T-helper 1 cell treated with Interleukin-12 subunit alpha and Interleukin-12 subunit beta and Interleukin-4 antibody, amounts not matched to agents 30 μg/mL and 1 μg/mL, for 36 hours (primary cell): Measurements from ENCODE around the gene SEMG1.

Experiments used
- H3K27ac Mint-ChIP-seq: one replicate; pipeline ENCODE4 v1.8.0; 2021; ENCODE audit warnings: mild to moderate bottlenecking, mixed read lengths
- H3K27me3 Mint-ChIP-seq: one replicate; pipeline ENCODE4 v1.8.0; 2021; ENCODE audit warnings: low read depth, mixed read lengths
- H3K36me3 Mint-ChIP-seq: one replicate; pipeline ENCODE4 v1.8.0; 2021; ENCODE audit warnings: low read depth, mixed read lengths
- H3K4me1 Mint-ChIP-seq: one replicate; pipeline ENCODE4 v1.8.0; 2021; ENCODE audit warnings: low read depth, mixed read lengths
- H3K4me3 Mint-ChIP-seq: one replicate; pipeline ENCODE4 v1.8.0; 2021; ENCODE audit warnings: mild to moderate bottlenecking, moderate library complexity, mixed read lengths
- H3K9me3 Mint-ChIP-seq: one replicate; pipeline ENCODE4 v1.8.0; 2021; ENCODE audit warnings: mixed read lengths

SEMG1 gene, protein sequence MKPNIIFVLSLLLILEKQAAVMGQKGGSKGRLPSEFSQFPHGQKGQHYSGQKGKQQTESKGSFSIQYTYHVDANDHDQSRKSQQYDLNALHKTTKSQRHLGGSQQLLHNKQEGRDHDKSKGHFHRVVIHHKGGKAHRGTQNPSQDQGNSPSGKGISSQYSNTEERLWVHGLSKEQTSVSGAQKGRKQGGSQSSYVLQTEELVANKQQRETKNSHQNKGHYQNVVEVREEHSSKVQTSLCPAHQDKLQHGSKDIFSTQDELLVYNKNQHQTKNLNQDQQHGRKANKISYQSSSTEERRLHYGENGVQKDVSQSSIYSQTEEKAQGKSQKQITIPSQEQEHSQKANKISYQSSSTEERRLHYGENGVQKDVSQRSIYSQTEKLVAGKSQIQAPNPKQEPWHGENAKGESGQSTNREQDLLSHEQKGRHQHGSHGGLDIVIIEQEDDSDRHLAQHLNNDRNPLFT

GRCh38 chr20:45206725-45207124, at the start of gene SEMG1:
SEMG1 (plus strand) TSS chr20:45207033; CDS start chr20:45207054, 21 bp downstream.
- Mint-ChIP-seq H3K4me1 (no peaks in the 10 kb centered on the region), H3K27ac (no peak within 1 kb of the TSS), H3K27me3 (peaks cover 33% of the 10 kb centered on the region), H3K4me3 (no peak within 1 kb of the TSS), H3K9me3 (no peaks in the 10 kb centered on the region), H3K36me3 (no peaks in the 10 kb centered on the region)

- H3K4me3 Mint-ChIP-seq: no peak overlapping the region
- H3K4me1 Mint-ChIP-seq: no peaks in the 10 kb centered on the region
- H3K9me3 Mint-ChIP-seq: peaks cover 24% of the 10 kb centered on the region
- H3K27ac Mint-ChIP-seq: no peak overlapping the region
- H3K27me3 Mint-ChIP-seq: peaks cover 29% of the 10 kb centered on the region
- H3K36me3 Mint-ChIP-seq: no peaks in the 10 kb centered on the region
These were observed 48.9 kb upstream of the SEMG1 start for GRCh38 chr20:45157962-45158361.

DNA sequence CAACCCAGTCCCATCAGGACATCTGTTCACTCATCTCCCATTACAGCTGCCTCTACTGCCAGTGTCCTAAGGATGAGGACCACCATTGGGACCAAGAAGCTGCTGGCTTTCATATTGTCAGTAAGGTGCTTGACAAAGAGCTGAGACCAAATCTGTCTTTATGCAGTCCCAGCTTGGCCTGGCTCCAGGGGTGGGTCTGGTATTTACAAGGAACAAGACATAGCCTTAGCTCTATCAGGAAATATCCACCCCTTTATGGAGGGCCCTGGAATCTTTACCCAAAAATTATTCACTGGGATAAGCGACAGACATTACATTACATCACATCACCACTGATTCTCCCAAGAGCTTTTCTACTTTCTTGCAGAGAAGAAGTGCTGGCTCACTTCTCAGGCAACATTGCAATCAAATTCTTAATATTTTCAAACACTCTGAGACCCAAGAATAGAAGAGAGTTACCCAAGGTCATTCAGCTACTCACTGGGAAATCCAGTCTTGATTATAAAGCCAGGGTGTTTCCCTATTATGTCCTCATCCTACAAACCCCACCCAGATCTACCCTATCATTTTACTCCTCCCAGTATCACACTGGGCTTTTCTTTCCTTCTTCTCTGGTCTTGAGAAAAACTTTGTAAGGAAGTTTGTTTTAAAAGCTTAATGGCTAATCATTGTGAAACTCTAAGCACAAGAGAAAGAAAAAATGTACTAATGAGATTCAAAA, 43.6 kb upstream of the SEMG1 start:
- H3K27ac Mint-ChIP-seq: no peak overlapping the region
- no peaks in the 10 kb centered on the region for H3K36me3 Mint-ChIP-seq
- no peak overlapping the region for H3K4me3 Mint-ChIP-seq
- H3K9me3 Mint-ChIP-seq: peaks cover 39% of the 10 kb centered on the region
- H3K4me1 Mint-ChIP-seq: no peaks in the 10 kb centered on the region
- H3K27me3 Mint-ChIP-seq: peaks cover 52% of the 10 kb centered on the region

GRCh38 chr20:45164906-45165305, 41.9 kb upstream of the SEMG1 start:
- no peak overlapping the region for H3K4me3 Mint-ChIP-seq
- H3K27me3 Mint-ChIP-seq: peaks cover 43% of the 10 kb centered on the region
- no peaks in the 10 kb centered on the region for H3K36me3 Mint-ChIP-seq
- H3K4me1 Mint-ChIP-seq: no peaks in the 10 kb centered on the region
- H3K27ac Mint-ChIP-seq: no peak overlapping the region
- H3K9me3 Mint-ChIP-seq: peaks cover 30% of the 10 kb centered on the region

GRCh38 chr20:45173522-45173921, 33.3 kb upstream of the SEMG1 start:
- Mint-ChIP-seq H3K4me3 (no peak overlapping the region), H3K4me1 (no peaks in the 10 kb centered on the region), H3K9me3 (no peaks in the 10 kb centered on the region), H3K27me3 (peaks cover 20% of the 10 kb centered on the region), H3K36me3 (no peaks in the 10 kb centered on the region), H3K27ac (no peak overlapping the region)

DNA sequence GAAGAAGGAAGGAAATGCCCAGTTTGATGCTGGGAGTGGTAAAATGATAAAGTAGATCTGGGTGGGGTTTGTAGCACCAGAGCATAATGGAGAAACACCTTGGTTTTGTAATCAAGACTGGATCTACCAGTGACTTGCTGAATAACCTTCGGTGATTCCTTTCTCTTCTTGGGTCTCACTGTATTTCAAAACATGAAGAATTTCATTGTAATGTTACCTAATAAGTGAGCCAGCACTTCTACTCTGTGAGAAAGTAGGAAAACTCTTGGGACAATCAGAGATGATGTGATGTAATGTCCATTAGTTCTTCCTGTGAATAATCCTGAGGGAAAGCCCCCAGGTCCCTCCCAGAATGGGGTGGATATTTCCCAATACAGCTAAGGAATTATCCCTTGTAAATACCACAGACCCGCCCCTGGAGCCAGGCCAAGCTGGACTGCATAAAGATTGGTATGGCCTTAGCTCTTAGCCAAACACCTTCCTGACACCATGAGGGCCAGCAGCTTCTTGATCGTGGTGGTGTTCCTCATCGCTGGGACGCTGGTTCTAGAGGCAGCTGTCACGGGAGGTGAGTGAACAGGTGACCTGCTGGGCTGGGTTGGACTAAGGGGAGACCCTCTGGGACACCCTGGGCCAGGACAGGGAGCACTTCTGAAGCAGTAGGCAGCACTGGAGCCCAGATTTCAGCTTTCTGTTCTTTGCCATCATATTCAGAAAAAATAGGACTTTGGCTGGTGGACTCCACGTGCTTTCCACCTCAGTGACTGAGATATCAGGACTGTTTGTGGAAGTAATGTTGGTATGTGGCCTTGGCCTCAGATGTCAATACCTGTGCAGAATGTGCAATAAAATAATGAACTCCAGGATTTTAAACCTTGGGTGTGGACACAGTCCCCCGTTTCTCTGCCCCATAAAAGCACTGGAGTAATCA, 32.1 kb upstream of the SEMG1 start, which contains the start of gene PI3:
TSS of gene PI3 (plus strand) at position 469 of the 931 bp plus-strand sequence. CDS start at position 490, 21 bp downstream.
- no peak within 1 kb of the TSS for H3K4me3 Mint-ChIP-seq
- peaks cover 26% of the 10 kb centered on the region for H3K27me3 Mint-ChIP-seq
- H3K36me3 Mint-ChIP-seq: no peaks in the 10 kb centered on the region
- no peaks in the 10 kb centered on the region for H3K9me3 Mint-ChIP-seq
- no peak within 1 kb of the TSS for H3K27ac Mint-ChIP-seq
- H3K4me1 Mint-ChIP-seq: peaks cover 1% of the 10 kb centered on the region

GRCh38 chr20:45176526-45177267, 30.1 kb upstream of the SEMG1 start:
- H3K4me1 Mint-ChIP-seq: peaks cover 3% of the 10 kb centered on the region
- no peak overlapping the region for H3K4me3 Mint-ChIP-seq
- no peak overlapping the region for H3K27ac Mint-ChIP-seq
- peaks cover 15% of the 10 kb centered on the region for H3K27me3 Mint-ChIP-seq
- no peaks in the 10 kb centered on the region for H3K9me3 Mint-ChIP-seq
- no peaks in the 10 kb centered on the region for H3K36me3 Mint-ChIP-seq

GRCh38 chr20:45179166-45179565, 27.7 kb upstream of the SEMG1 start:
- Mint-ChIP-seq H3K9me3 (no peaks in the 10 kb centered on the region), H3K27ac (no peak overlapping the region), H3K36me3 (no peaks in the 10 kb centered on the region), H3K4me3 (no peak overlapping the region), H3K27me3 (peaks cover 6% of the 10 kb centered on the region), H3K4me1 (peaks cover 3% of the 10 kb centered on the region)

DNA sequence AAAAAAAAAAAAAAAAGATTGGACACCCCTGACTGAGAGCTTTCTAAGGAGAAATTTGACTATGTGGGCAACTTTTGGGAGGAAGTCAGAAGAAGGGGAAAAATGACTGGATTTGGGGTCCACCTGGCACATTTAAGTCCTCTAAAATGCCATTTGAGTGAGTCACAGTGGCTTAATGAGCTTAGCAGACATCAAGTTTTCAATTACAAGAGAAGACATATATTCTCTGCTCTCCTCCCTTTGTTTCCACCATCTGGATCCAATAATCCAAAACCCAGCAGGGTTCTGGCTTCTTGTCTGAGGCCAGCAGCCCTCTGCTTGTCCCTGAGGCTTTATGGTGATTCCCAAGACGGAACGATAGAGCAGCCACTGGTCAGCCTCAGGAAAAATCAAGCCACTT, 25.2 kb upstream of the SEMG1 start:
- no peak overlapping the region for H3K27ac Mint-ChIP-seq
- H3K4me3 Mint-ChIP-seq: no peak overlapping the region
- no peaks in the 10 kb centered on the region for H3K9me3 Mint-ChIP-seq
- peaks cover 18% of the 10 kb centered on the region for H3K27me3 Mint-ChIP-seq
- H3K4me1 Mint-ChIP-seq: peaks cover 3% of the 10 kb centered on the region
- no peaks in the 10 kb centered on the region for H3K36me3 Mint-ChIP-seq

GRCh38 chr20:45183084-45183483, 23.7 kb upstream of the SEMG1 start:
- peaks cover 20% of the 10 kb centered on the region for H3K27me3 Mint-ChIP-seq
- H3K27ac Mint-ChIP-seq: no peak overlapping the region

GRCh38 chr20:45187693-45188092, 19.1 kb upstream of the SEMG1 start:
- Mint-ChIP-seq H3K4me3 (no peak overlapping the region), H3K9me3 (no peaks in the 10 kb centered on the region), H3K27me3 (peaks cover 21% of the 10 kb centered on the region), H3K27ac (no peak overlapping the region), H3K4me1 (no peaks in the 10 kb centered on the region), H3K36me3 (no peaks in the 10 kb centered on the region)

More at GRCh38 chr20:45183084-45183483, 23.7 kb upstream of the SEMG1 start:
- Mint-ChIP-seq H3K9me3 (no peaks in the 10 kb centered on the region), H3K4me3 (no peak overlapping the region), H3K36me3 (no peaks in the 10 kb centered on the region), H3K4me1 (peaks cover 3% of the 10 kb centered on the region)

DNA sequence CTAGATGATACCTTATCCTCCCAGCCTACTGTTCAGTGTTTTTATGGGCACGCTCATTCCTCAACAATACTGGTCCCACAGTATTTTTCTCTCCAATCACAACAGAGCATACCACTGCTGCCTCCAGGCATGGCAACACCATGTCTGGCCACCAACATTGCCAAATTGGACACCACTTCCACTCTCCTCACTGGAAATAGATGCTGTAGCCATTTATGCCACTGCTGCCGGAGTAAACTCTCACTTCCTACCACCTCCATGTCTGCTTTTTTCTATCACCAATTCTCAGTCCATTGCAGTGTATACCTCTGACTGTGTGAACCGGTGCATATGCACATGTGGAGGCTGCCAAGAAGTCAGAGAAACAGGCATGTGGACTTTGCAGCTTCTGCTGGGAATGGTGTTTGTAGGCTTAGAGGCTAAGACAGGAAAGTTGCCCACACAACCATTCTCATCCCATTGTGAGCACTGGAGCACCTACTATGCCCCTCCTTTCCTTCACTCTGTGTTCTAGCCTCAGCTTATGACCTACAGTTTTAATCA, 17.7 kb upstream of the SEMG1 start:
- Mint-ChIP-seq H3K9me3 (no peaks in the 10 kb centered on the region), H3K27ac (no peak overlapping the region), H3K36me3 (no peaks in the 10 kb centered on the region), H3K4me1 (no peaks in the 10 kb centered on the region), H3K4me3 (no peak overlapping the region), H3K27me3 (peaks cover 22% of the 10 kb centered on the region)

- no peak overlapping the region for H3K4me3 Mint-ChIP-seq
- H3K4me1 Mint-ChIP-seq: no peaks in the 10 kb centered on the region
- no peaks in the 10 kb centered on the region for H3K9me3 Mint-ChIP-seq
- H3K36me3 Mint-ChIP-seq: no peaks in the 10 kb centered on the region
- no peak overlapping the region for H3K27ac Mint-ChIP-seq
- H3K27me3 Mint-ChIP-seq: peaks cover 18% of the 10 kb centered on the region
These were observed 17.0 kb upstream of the SEMG1 start for GRCh38 chr20:45189861-45190260.
